Heart left ventricle (tissue), 16 donors: ENCODE results near the gene MUC2. TPM values are rescaled to one million over a fixed set of nuclear protein-coding genes. Genes with fewer than 3 reads are reported as not detected.

Experiments
- ATAC-seq, 4 donors: fragments of 200-7000 bp; cut with Tn5 transposase; one replicate each; pipeline ENCODE4 v1.9.1; 2020 to 2022; ENCODE audit warnings: moderate library complexity in 4 of 4, mild to moderate bottlenecking in 3 of 4, moderate number of reproducible peaks in 1 of 4
- DNase-seq, 5 donors: peaks; one replicate each; pipeline ENCODE4 v3.0.0-alpha.2; 2020
- H3K27ac ChIP-seq, 12 donors: fragments of 200-600 bp; sonication (generic) in 4 of 12; one replicate each; pipeline versions ENCODE4 v1.5.0 to v1.8.0; 2016 to 2022; ENCODE audit warnings: mild to moderate bottlenecking in 2 of 12
- H3K27me3 ChIP-seq, 9 donors: fragments of 200-600 bp; sonication (generic) in 2 of 9; one replicate each; pipeline versions ENCODE4 v1.5.1 to v1.8.0; 2016 to 2022; ENCODE audit warnings: mild to moderate bottlenecking in 3 of 9
- H3K36me3 ChIP-seq, 9 donors: fragments of 200-600 bp; sonication (generic) in 2 of 9; one replicate each; pipeline versions ENCODE4 v1.5.0 to v1.8.0; 2018 to 2022; ENCODE audit warnings: mild to moderate bottlenecking in 2 of 9
- H3K4me1 ChIP-seq, 12 donors: fragments of 200-600 bp; sonication (generic) in 4 of 12; one replicate each; pipeline versions ENCODE4 v1.5.0 to v1.8.0; 2016 to 2022; ENCODE audit warnings: mild to moderate bottlenecking in 3 of 12
- H3K4me3 ChIP-seq, 12 donors: fragments of 200-600 bp; sonication (generic) in 4 of 12; one replicate each; pipeline versions ENCODE4 v1.5.0 to v1.8.0; 2017 to 2022; ENCODE audit warnings: mild to moderate bottlenecking in 9 of 12, moderate library complexity in 4 of 12
- H3K9me3 ChIP-seq, 12 donors: fragments of 200-600 bp; sonication (generic) in 4 of 12; one replicate each; pipeline versions ENCODE4 v1.5.0 to v1.8.0; 2016 to 2022; ENCODE audit warnings: mild to moderate bottlenecking in 1 of 12
- POLR2A ChIP-seq, 2 donors: fragments of 450-650 bp; IDR thresholded peaks; one replicate each; pipeline ENCODE4 v1.6.1; 2017; ENCODE audit warnings: antibody characterized with exemption in 2 of 2, mild to moderate bottlenecking in 2 of 2, moderate library complexity in 2 of 2
- WGBS, 4 donors: extraction: QIAGEN DNeasy Blood & Tissue Kit in 2 of 4; methylation state at CpG; one replicate each; pipeline versions ENCODE4 v1.1.5 to v1.1.7; 2013 to 2018; 5-methylcytosine and 5-hydroxymethylcytosine counted together
- intact Hi-C, 10 donors: fragments of 100-400 bp; cut with DNase I; formaldehyde crosslinking; loops; one replicate each; pipeline versions ENCODE4 v1.11.1 to v1.14.2; 2022
- polyA plus RNA-seq, 2 donors: library from polyadenylated mRNA; stranded (reverse); fragments of 200-250 nt; gene quantifications; one replicate each; pipeline ENCODE4 v1.2.3, GENCODE V29; 2013
- total RNA-seq, 9 donors: library from RNA; depleted of rRNA in 2 of 9; stranded (reverse); fragments of >200 nt in 2 of 9; fragmentation: NEBNext Ultra II Directional in 3 of 9; extraction: Animal tissue kit (Norgen Biotek cat#: 25700) in 3 of 9; gene quantifications; one replicate each; pipeline versions ENCODE4 v1.1.0 to v1.2.4, GENCODE V29; 2016 to 2023
- TF ChIP-seq, protein P1 (sequence below), 12 donors: fragments of 200-600 bp; sonication (generic) in 4 of 12; IDR thresholded peaks; one replicate each; pipeline versions ENCODE4 v1.5.0 to v1.8.0; 2018 to 2022; ENCODE audit warnings: antibody characterized with exemption in 12 of 12, mild to moderate bottlenecking in 5 of 12
- donor health status: ischemic (EF 13 %, LVEDD 7.1; RV severe dilation, severe dysfunction).
- donor health status: healthy with polysubstance abuse.
- donor health status: DM: no; HTN: yes; CAD: no.
- donor health status: DM: no; HTN: no; CAD: no.
- donor health status: ischemic (EF 25% LVEDD 6.9; RV normal size, moderate dysfunction).
- donor health status: ischemic (EF 25% LVEDD 5.7; RV mildly dilated, moderate dysfunction).
- donor health status: healthy.
- donor health status: DM: yes; HTN: yes; CAD: no.
- donor health status: ischemic (EF 35%, LVEDD 5.7; RV mildly dilated, moderate dysfunction).
- donor health status: nonischemic (EF 11% LVEDD 7.7; RV severe dilation, severe dysfunction).
- donor health status: DM: yes; HTN: yes; CAD: no.
- donor health status: PGD.
- donor health status: ischemic (EF 29% LVEDD 5.4; RV normal size, mild dysfunction).
- donor health status: nonischemic (EF 23%, LVEDD 6.1; RV moderate dilation, normal function).

Gene MUC2
- total and polyA plus RNA-seq, 11 donors = 0.01 to 0.07 TPM; not detected in 9

DNA sequence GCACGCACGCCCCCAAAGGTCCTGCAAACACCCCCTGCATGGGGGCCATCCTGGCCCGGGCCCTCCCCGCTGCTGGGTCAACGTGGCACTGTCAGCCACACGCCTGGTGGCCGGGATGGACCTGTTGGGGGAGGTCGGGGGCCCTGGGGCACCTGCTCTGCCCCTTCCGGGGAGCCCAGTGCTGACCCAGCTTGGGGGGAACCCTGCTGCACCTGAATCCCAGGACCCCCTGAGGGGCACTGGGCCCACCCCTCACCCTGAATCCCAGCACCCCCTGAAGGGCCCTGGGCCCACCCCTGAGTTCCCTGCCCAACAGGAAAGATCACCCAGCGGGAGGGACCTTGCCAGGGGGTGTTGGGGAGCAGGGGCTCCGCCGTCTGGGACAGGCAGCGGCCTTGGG lies 37.7 kb upstream of the MUC2 start:
- TF ChIP-seq, protein P1, sequence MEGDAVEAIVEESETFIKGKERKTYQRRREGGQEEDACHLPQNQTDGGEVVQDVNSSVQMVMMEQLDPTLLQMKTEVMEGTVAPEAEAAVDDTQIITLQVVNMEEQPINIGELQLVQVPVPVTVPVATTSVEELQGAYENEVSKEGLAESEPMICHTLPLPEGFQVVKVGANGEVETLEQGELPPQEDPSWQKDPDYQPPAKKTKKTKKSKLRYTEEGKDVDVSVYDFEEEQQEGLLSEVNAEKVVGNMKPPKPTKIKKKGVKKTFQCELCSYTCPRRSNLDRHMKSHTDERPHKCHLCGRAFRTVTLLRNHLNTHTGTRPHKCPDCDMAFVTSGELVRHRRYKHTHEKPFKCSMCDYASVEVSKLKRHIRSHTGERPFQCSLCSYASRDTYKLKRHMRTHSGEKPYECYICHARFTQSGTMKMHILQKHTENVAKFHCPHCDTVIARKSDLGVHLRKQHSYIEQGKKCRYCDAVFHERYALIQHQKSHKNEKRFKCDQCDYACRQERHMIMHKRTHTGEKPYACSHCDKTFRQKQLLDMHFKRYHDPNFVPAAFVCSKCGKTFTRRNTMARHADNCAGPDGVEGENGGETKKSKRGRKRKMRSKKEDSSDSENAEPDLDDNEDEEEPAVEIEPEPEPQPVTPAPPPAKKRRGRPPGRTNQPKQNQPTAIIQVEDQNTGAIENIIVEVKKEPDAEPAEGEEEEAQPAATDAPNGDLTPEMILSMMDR (IDR thresholded peaks at IDR 0.05) = no peak
- TF ChIP-seq POLR2A (IDR thresholded peaks at IDR 0.05) = no peak
- intact Hi-C loops = no loop called here
- H3K36me3 ChIP-seq = no peaks in the 10 kb centered on the region
- H3K9me3 ChIP-seq = no peaks in the 10 kb centered on the region
- H3K4me1 ChIP-seq = peaks cover 0 to 4% (median 0%) of the 10 kb centered on the region in 12 donors
- WGBS, 4 donors = 46 to 80% (median 51%) methylated on average over 5 to 13 of the region's 13 CpGs
- no peak overlapping the region for H3K27ac ChIP-seq
- no peak overlapping the region for H3K4me3 ChIP-seq
- DNase-seq (no peak), ATAC-seq (no peak)
- peaks cover 2 to 38% (median 17%) of the 10 kb centered on the region in 9 donors for H3K27me3 ChIP-seq

DNA sequence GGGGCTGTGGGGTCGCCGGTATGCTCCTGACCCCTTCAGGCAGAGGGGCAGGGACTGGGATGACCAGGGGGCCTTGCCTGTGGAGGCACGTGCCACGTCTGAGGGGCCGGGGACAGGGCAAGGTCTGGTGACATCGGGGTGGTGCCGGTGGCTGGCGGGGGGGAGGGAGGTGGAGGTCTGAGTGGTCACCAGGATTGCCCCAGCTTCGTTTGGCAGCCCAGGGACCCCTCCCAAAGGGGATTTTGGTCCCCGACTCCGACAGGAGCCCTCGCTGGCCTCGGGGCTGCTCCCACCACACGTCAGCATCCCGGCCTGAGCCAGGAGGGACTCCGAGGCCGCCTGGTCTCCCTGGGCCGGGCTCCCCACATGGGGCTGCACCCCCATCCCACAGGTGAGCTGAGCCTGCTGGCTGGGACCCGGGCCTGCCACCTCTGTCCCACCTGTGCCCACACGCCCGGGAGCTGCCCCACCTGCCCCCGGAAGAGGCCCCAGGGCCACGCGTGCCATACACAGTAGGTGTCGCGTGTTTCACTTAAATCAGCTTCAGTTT lies 37.1 kb upstream of the MUC2 start:
- no peak for ATAC-seq
- intact Hi-C loops = no loop called here
- TF ChIP-seq, protein P1 (IDR thresholded peaks at IDR 0.05) = no peak
- TF ChIP-seq POLR2A (IDR thresholded peaks at IDR 0.05) = no peak
- Histone ChIP-seq H3K4me1 (peaks cover 0 to 4% (median 0%) of the 10 kb centered on the region in 12 donors), H3K27ac (no peak overlapping the region), H3K27me3 (peaks cover 3 to 42% (median 17%) of the 10 kb centered on the region in 9 donors), H3K36me3 (no peaks in the 10 kb centered on the region), H3K4me3 (no peak overlapping the region), H3K9me3 (no peaks in the 10 kb centered on the region)
- 76 to 84% (median 82%) methylated on average over 8 to 26 of the region's 26 CpGs for WGBS, 4 donors
- no peak for DNase-seq

DNA sequence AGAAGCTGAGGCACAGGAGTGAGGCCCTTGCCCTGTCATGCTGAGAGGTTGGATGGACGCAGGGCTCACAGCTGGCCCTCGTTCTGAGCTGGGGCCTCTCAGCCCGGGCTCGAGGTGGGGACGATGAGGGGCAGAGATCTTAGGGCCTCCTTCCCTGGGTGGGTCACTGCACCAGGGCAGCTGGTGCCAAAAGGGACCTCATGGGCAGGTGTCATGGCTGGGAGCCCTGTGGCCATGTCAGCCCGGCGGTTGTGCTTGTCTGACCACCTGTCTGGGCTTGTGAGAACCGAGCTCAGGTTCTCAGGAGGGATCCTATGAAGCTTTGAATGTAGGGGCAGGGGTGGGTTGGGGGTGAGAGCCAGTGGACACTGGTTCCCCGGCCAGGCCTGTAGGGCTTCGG lies 36.3 kb upstream of the MUC2 start:
- intact Hi-C loops = no loop called here
- ATAC-seq = no peak
- H3K27me3 ChIP-seq = peaks cover 3 to 47% (median 17%) of the 10 kb centered on the region in 9 donors

DNA sequence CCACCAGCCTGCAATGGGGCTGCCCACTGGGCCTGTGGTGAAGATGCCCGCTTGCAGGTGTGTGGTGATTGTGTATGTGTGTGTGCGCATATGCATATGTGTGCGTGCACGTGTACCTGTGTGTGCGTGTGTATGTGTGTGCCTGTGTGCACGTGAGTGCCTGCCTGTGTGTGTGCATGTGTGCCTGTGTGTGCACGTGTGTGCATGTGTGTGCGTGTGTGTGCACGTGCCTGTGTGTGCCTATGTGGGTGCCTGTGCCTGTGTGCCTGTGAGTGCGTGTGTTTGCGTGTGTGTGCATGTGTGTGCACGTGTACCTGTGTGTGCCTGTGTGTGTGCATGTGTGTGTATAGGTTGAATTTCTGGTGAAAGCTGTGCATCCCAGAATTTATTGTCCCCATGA lies 35.8 kb upstream of the MUC2 start:
- 91 to 95% (median 93%) methylated on average over 12 of the region's 12 CpGs for WGBS, 4 donors
- no peaks in the 10 kb centered on the region for H3K9me3 ChIP-seq
- H3K4me1 ChIP-seq = peaks cover 0 to 4% (median 0%) of the 10 kb centered on the region in 12 donors
- DNase-seq (peak in 1 of 5 donors; percentile 55), ATAC-seq (no peak)
- H3K4me3 ChIP-seq = no peak overlapping the region
- H3K27ac ChIP-seq = no peak overlapping the region
- no peaks in the 10 kb centered on the region for H3K36me3 ChIP-seq
- peaks cover 3 to 47% (median 17%) of the 10 kb centered on the region in 9 donors for H3K27me3 ChIP-seq
- TF ChIP-seq, protein P1 (IDR thresholded peaks at IDR 0.05) = no peak
- TF ChIP-seq POLR2A (IDR thresholded peaks at IDR 0.05) = no peak
- intact Hi-C loops = no loop called here

More for the DNA sequence above, 36.3 kb upstream of the MUC2 start:
- WGBS, 4 donors = 76 to 79% (median 77%) methylated on average over 7 to 10 of the region's 10 CpGs
- Histone ChIP-seq H3K4me3 (no peak overlapping the region), H3K36me3 (no peaks in the 10 kb centered on the region), H3K9me3 (no peaks in the 10 kb centered on the region), H3K4me1 (peaks cover 0 to 4% (median 0%) of the 10 kb centered on the region in 12 donors), H3K27ac (no peak overlapping the region)
- no peak for TF ChIP-seq POLR2A (IDR thresholded peaks at IDR 0.05)
- TF ChIP-seq, protein P1 (IDR thresholded peaks at IDR 0.05) = no peak
- DNase-seq = peak in 1 of 5 donors; percentile 42
